ENCODE data around the gene RNF220. TPM values are rescaled to one million over a fixed set of nuclear protein-coding genes. Genes with fewer than 3 reads are reported as not detected.

RNF220 gene
- total and polyA plus RNA-seq, 9 of the 15 experiments (the other 6 are each of a cell fraction or from before 2014, with no cell fraction given): 5.1 to 117 (median 66.9) TPM

- TF ChIP-seq ZBTB40 (IDR thresholded peaks at IDR 0.05) (peak; percentile 36; the same call in 1 of the 2 replicates), ZBTB40 (CRISPR knock-in tag; IDR thresholded peaks at IDR 0.05) (no peak), DIDO1 (tag; IDR thresholded peaks at IDR 0.05; ENCODE audit: low read depth) (no peak), NR4A1 (CRISPR knock-in tag; IDR thresholded peaks at IDR 0.05) (no peak), NR4A1 (tag; IDR thresholded peaks at IDR 0.05) (no peak), ESRRB (CRISPR knock-in tag; IDR thresholded peaks at IDR 0.05; ENCODE audit: borderline replicate concordance) (no peak), ZNF384 (IDR thresholded peaks at IDR 0.05; ENCODE audit: low read depth, low read length) (0 out of 2 replicates have a peak, but pooled peaks have one; percentile 34), CC2D1A (IDR thresholded peaks at IDR 0.05) (no peak), HSF4 (CRISPR knock-in tag; IDR thresholded peaks at IDR 0.05; ENCODE audit: borderline replicate concordance) (no peak), TCF7L2 (IDR thresholded peaks at IDR 0.05; ENCODE audit: low read depth, low read length) (no peak), CBFA2T2 (conservative IDR thresholded peaks at IDR 0.05) (no peak; the same call in 1 of the 2 replicates), CREB5 (CRISPR knock-in tag; IDR thresholded peaks at IDR 0.05) (no peak), CREB3L1 (IDR thresholded peaks at IDR 0.05; ENCODE audit: borderline replicate concordance, low read depth) (no peak)
- TF ChIP-seq, protein P1, sequence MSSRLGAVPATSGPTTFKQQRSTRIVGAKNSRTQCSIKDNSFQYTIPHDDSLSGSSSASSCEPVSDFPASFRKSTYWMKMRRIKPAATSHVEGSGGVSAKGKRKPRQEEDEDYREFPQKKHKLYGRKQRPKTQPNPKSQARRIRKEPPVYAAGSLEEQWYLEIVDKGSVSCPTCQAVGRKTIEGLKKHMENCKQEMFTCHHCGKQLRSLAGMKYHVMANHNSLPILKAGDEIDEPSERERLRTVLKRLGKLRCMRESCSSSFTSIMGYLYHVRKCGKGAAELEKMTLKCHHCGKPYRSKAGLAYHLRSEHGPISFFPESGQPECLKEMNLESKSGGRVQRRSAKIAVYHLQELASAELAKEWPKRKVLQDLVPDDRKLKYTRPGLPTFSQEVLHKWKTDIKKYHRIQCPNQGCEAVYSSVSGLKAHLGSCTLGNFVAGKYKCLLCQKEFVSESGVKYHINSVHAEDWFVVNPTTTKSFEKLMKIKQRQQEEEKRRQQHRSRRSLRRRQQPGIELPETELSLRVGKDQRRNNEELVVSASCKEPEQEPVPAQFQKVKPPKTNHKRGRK (tag; IDR thresholded peaks at IDR 0.05): peak; percentile 76
Observed at GRCh38 chr1:44524655-44525500, 119.8 kb downstream of the RNF220 start (continued).

Data from K562 (cell line).